K562 (cell line): Measurements from ENCODE around the gene G6PC2. TPM values are rescaled to one million over a fixed set of nuclear protein-coding genes. Genes with fewer than 3 reads are reported as not detected.
A peak's percentile ranks its signal among the peaks of the same experiment; 100 is the strongest.

Experiments used
- ATAC-seq: fragments of 200-7000 bp; cut with Tn5 transposase; 3 replicates; pipeline ENCODE4 v1.9.1; 2020; ENCODE audit warnings: moderate library complexity
- BruUV-seq: library from RNA; stranded (reverse); fragments of 400-500 nt; replicated peaks from 2 replicates; lab custom pipeline; 2021; lab: Mats Ljungman, UMichigan
- CTCF ChIA-PET: fragments of 300-600 bp; formaldehyde crosslinking; extraction: SDS; loops from one replicate; lab custom pipeline; 2021; ENCODE audit warnings: low intra/inter-chr PET ratio; lab: Yijun Ruan, JAX
- POLR2A ChIA-PET: fragments of 300-600, 350-650 bp; sonication (Branson Sonifier 250); formaldehyde crosslinking; extraction: SDS; loops from one replicate; lab custom pipeline; 2021; ENCODE audit warnings: antibody characterized with exemption, inconsistent platforms; lab: Yijun Ruan, JAX
- DNase-seq, 4 experiments: peaks; one replicate each; pipeline versions ENCODE4 v3.0.0 to v3.0.0-alpha.2; 2011 to 2018; ENCODE audit warnings: low spot score in 3 of 4, mixed read lengths in 3 of 4; ENCODE audit errors: extremely low read depth in 1 of 4
- FAIRE-seq: peaks from 2 replicates; lab custom pipeline; 2011; peaks lifted over from hg19 to GRCh38; lab: Jason Lieb, UNC
- H2AFZ ChIP-seq: 2 replicates; pipeline ENCODE4 v1.6.0; 2011; ENCODE audit warnings: low read depth, low read length, control low read depth, inconsistent platforms
- H3K27ac ChIP-seq: fragments of 200-600 bp; 3 replicates; pipeline ENCODE4 v1.8.0; 2011; ENCODE audit warnings: low read depth, mild to moderate bottlenecking, control low read depth, inconsistent platforms, low read length, moderate library complexity, mixed read lengths; ENCODE audit errors: extremely low read depth
- H3K27me3 ChIP-seq, 2 experiments: fragments of 300-600 bp in 1 of 2; 2 replicates in 1 of 2; 3 replicates in 1 of 2; pipeline versions ENCODE4 v1.6.0 to v1.8.0; 2011; ENCODE audit warnings: inconsistent platforms in 2 of 2, low read length in 2 of 2, mild to moderate bottlenecking in 1 of 2, mixed read lengths in 1 of 2, moderate library complexity in 1 of 2; ENCODE audit not compliant: control insufficient read depth in 2 of 2, insufficient read depth in 2 of 2
- H3K36me3 ChIP-seq: fragments of 300-600 bp; 3 replicates; pipeline ENCODE4 v1.8.0; 2011; ENCODE audit warnings: mild to moderate bottlenecking, low read length, inconsistent platforms; ENCODE audit not compliant: control insufficient read depth, insufficient read depth
- H3K4me1 ChIP-seq, 2 experiments: fragments of 200-600 bp in 1 of 2; replicated peaks in 1 of 2; 2 replicates in 1 of 2; 3 replicates in 1 of 2; pipeline versions ENCODE4 v1.5.1 to v1.8.0; 2011; ENCODE audit warnings: inconsistent platforms in 2 of 2, low read length in 2 of 2, mild to moderate bottlenecking in 1 of 2, mixed read lengths in 1 of 2, moderate library complexity in 1 of 2; ENCODE audit not compliant: control insufficient read depth in 2 of 2, insufficient read depth in 2 of 2
- H3K4me2 ChIP-seq: 2 replicates; pipeline ENCODE4 v1.6.1; 2011; ENCODE audit warnings: low read length, control low read depth, inconsistent platforms, mixed read lengths; ENCODE audit not compliant: insufficient read depth
- H3K4me3 ChIP-seq: fragments of 200-600 bp; sonication (generic), shearing (Covaris generic); 2 replicates; pipeline ENCODE4 v1.5.1; 2016; ENCODE audit warnings: control low read depth, inconsistent platforms
- H3K79me2 ChIP-seq: fragments of 200-600 bp; 3 replicates; pipeline ENCODE4 v1.8.0; 2011; ENCODE audit warnings: low read length, inconsistent platforms; ENCODE audit not compliant: control insufficient read depth, insufficient read depth
- H3K9ac ChIP-seq, 2 experiments: 2 replicates each; pipeline versions ENCODE4 v1.6.0 to v1.6.1; 2011; ENCODE audit warnings: low read depth in 2 of 2, low read length in 2 of 2, control low read depth in 1 of 2, inconsistent platforms in 1 of 2, mild to moderate bottlenecking in 1 of 2, mixed read lengths in 1 of 2; ENCODE audit not compliant: insufficient read depth in 1 of 2
- H3K9me1 ChIP-seq: one replicate; pipeline ENCODE4 v1.6.0; 2011; ENCODE audit warnings: inconsistent platforms, mild to moderate bottlenecking, low read length, moderate library complexity; ENCODE audit not compliant: control insufficient read depth, insufficient read depth
- H3K9me3 ChIP-seq: replicated peaks from 2 replicates; pipeline ENCODE4 v1.5.1; 2011; ENCODE audit warnings: low read depth, low read length, inconsistent platforms; ENCODE audit not compliant: control insufficient read depth, insufficient read depth
- H4K20me1 ChIP-seq: replicated peaks from 2 replicates; pipeline ENCODE4 v1.6.1; 2011; ENCODE audit warnings: low read length, inconsistent platforms, mixed read lengths; ENCODE audit not compliant: control insufficient read depth, insufficient read depth
- DEAF1 ChIP-seq: fragments of 450-650 bp; formaldehyde crosslinking; IDR thresholded peaks from 2 replicates; pipeline ENCODE4 v1.4.0; 2020; ENCODE audit warnings: mild to moderate bottlenecking, moderate library complexity
- JUND ChIP-seq, 2 experiments: IDR thresholded peaks; 2 replicates in 1 of 2; 3 replicates in 1 of 2; pipeline ENCODE4 v1.6.1; 2011; ENCODE audit warnings: borderline replicate concordance in 2 of 2, low read depth in 2 of 2, low read length in 2 of 2, improper control_type of control experiment in 1 of 2, missing biosample characterization in 1 of 2, missing genetic modification characterization in 1 of 2, missing genetic modification reagents in 1 of 2
- MYC ChIP-seq, 2 experiments: fragments of 250-450 bp in 1 of 2; sonication (Bioruptor Pico) in 1 of 2; IDR thresholded peaks; 2 replicates each; pipeline versions ENCODE4 v1.5.1 to v1.6.1; 2012 to 2021; ENCODE audit warnings: low read depth in 2 of 2, borderline replicate concordance in 1 of 2, improper control_type of control experiment in 1 of 2, low read length in 1 of 2, mild to moderate bottlenecking in 1 of 2, moderate library complexity in 1 of 2
- POLR2H ChIP-seq: IDR thresholded peaks from 2 replicates; pipeline ENCODE4 v1.6.1; 2016; ENCODE audit warnings: missing genetic modification characterization, low read depth, mild to moderate bottlenecking, control low read depth, missing compliant biosample characterization, moderate library complexity
- WGBS: fragments of 100-300 bp; shearing (Covaris generic); methylation state at CpG from one replicate; pipeline ENCODE4 v1.1.6; 2016; ENCODE audit warnings: low coverage, mixed read lengths; ENCODE audit not compliant: insufficient coverage; ENCODE audit errors: missing lambda C conversion rate; 5-methylcytosine and 5-hydroxymethylcytosine counted together
- in situ Hi-C: fragments of 300-500 bp; cut with MboI; formaldehyde crosslinking; loops from 4 replicates; pipeline ENCODE4 v1.15.0; 2018; ENCODE audit warnings: inconsistent platforms, mixed read lengths
- intact Hi-C: fragments of 100-400 bp; cut with micrococcal nuclease; formaldehyde crosslinking; loops from 2 replicates; pipeline ENCODE4 v1.14.2; 2022
- polyA plus RNA-seq, 8 experiments: library from polyadenylated mRNA; depleted of rRNA in 4 of 8; stranded (reverse) in 5 of 8; unstranded in 3 of 8; fragments of >200 nt; fragmentation: Nextera tagmentation in 2 of 8; fragmentation: Illumina TruSeq in 1 of 8; extraction: Ambion mirVana in 2 of 8; extraction: Trizol in 1 of 8; gene quantifications; 2 replicates each; pipeline versions ENCODE4 v1.2.1 to v1.2.3, GENCODE V29; 2011 to 2014; ENCODE audit warnings: inconsistent platforms in 1 of 8, missing spikeins in 1 of 8
- total RNA-seq, 7 experiments: library from RNA; depleted of rRNA in 6 of 7; stranded (reverse); fragments of >200 nt in 6 of 7; fragmentation: Illumina TruSeq in 2 of 7; extraction: Trizol in 2 of 7; gene quantifications; 2 replicates each; pipeline versions ENCODE4 v1.2.1 to v1.2.3, GENCODE V29; 2011 to 2021; ENCODE audit warnings: low replicate concordance in 1 of 7
- TF ChIP-seq, protein P1 (sequence below): sonication (generic); formaldehyde crosslinking; IDR thresholded peaks from 2 replicates; pipeline ENCODE4 v1.8.0; 2023; ENCODE audit warnings: mild to moderate bottlenecking, missing genetic modification reagents
- TF ChIP-seq, protein P2 (sequence below): IDR thresholded peaks from 2 replicates; pipeline ENCODE4 v1.6.1; 2016; ENCODE audit warnings: missing genetic modification characterization, missing compliant biosample characterization

The G6PC2 gene
- total and polyA plus RNA-seq, 9 of the 15 experiments (the other 6 are each of a cell fraction or from before 2014, with no cell fraction given) = 0.03 to 0.15 TPM; not detected in 7

GRCh38 chr2:168944065-168944464 lies 43.0 kb downstream of the G6PC2 start (continued):
- no peak for TF ChIP-seq DEAF1 (CRISPR knock-in tag)

DNA sequence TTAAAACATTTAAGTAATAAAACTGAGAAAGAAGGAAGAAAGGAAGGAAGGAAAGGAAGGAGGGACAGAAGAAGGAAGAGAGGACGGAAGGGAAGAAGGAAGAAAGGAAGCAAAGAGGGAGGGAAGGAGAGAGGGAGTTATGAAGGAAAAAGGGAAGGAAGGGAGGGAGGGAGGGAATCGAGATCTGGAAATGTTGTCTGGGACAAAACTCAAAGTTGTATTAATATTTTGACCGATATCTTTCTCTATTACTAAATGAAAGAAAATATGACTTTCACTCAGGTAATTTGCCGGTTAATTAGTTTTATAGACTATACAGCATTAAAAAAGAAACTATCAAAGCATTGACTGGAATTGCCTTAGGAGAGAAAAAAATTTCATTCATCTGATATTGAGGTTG lies 44.4 kb downstream of the G6PC2 start:
- FAIRE-seq (no peak), ATAC-seq (no peak)
- POLR2A ChIA-PET = interaction anchor here (1.6 kb wide), 1 partner anchor 9 kb away, joined by 6 read pairs; no protein-coding TSS in a partner anchor
- peak overlapping the region; percentile 53 for H2AFZ ChIP-seq
- WGBS = 74% methylated on average over 4 of the region's 4 CpGs
- H3K36me3 ChIP-seq = no peaks in the 10 kb centered on the region
- H3K4me1 ChIP-seq = peaks cover 0 to 34% of the 10 kb centered on the region in 2 experiments; a peak in 3 of 5 replicates
- H3K27ac ChIP-seq = no peak overlapping the region
- intact Hi-C loops = loop anchor here (10.0 kb wide), 1 partner anchor 449 kb away; no protein-coding TSS in a partner anchor
- no TSS peak for BruUV-seq
- no peak for TF ChIP-seq JUND (IDR thresholded peaks at IDR 0.05; ENCODE audit: borderline replicate concordance, low read depth, low read length)
- TF ChIP-seq JUND (tag; IDR thresholded peaks at IDR 0.05; ENCODE audit: borderline replicate concordance, low read depth, low read length) = no peak
- TF ChIP-seq POLR2H = no peak
- TF ChIP-seq, protein P1, sequence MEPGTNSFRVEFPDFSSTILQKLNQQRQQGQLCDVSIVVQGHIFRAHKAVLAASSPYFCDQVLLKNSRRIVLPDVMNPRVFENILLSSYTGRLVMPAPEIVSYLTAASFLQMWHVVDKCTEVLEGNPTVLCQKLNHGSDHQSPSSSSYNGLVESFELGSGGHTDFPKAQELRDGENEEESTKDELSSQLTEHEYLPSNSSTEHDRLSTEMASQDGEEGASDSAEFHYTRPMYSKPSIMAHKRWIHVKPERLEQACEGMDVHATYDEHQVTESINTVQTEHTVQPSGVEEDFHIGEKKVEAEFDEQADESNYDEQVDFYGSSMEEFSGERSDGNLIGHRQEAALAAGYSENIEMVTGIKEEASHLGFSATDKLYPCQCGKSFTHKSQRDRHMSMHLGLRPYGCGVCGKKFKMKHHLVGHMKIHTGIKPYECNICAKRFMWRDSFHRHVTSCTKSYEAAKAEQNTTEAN (CRISPR knock-in tag) = no peak
- no peak for TF ChIP-seq MYC (IDR thresholded peaks at IDR 0.05; ENCODE audit: low read depth, low read length)
- no peak for TF ChIP-seq MYC (CRISPR knock-in tag; IDR thresholded peaks at IDR 0.05; ENCODE audit: borderline replicate concordance, low read depth)
- TF ChIP-seq, protein P2, sequence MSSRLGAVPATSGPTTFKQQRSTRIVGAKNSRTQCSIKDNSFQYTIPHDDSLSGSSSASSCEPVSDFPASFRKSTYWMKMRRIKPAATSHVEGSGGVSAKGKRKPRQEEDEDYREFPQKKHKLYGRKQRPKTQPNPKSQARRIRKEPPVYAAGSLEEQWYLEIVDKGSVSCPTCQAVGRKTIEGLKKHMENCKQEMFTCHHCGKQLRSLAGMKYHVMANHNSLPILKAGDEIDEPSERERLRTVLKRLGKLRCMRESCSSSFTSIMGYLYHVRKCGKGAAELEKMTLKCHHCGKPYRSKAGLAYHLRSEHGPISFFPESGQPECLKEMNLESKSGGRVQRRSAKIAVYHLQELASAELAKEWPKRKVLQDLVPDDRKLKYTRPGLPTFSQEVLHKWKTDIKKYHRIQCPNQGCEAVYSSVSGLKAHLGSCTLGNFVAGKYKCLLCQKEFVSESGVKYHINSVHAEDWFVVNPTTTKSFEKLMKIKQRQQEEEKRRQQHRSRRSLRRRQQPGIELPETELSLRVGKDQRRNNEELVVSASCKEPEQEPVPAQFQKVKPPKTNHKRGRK (tag) = peak; percentile 62
- TF ChIP-seq, all 486 proteins: peak for 1
- DNase-seq = no peak
- Histone ChIP-seq H3K9ac (no peak overlapping the region), H3K4me3 (no peak overlapping the region), H3K79me2 (no peaks in the 10 kb centered on the region), H3K9me1 (no peaks in the 10 kb centered on the region), H3K4me2 (no peak overlapping the region), H4K20me1 (no peaks in the 10 kb centered on the region), H3K9me3 (peaks cover 5% of the 10 kb centered on the region), H3K27me3 (no peaks in the 10 kb centered on the region)
- CTCF ChIA-PET = no interaction called here
- in situ Hi-C loops = no loop called here
